Hepatocyte (in vitro differentiated cells): Measurements from ENCODE around the gene SEMA6A. TPM values are rescaled to one million over a fixed set of nuclear protein-coding genes. Genes with fewer than 3 reads are reported as not detected.

Experiments
- DNase-seq: peaks from one replicate; pipeline ENCODE4 v3.0.0-alpha.2; 2016; ENCODE audit warnings: low spot score
- H2AFZ ChIP-seq: fragments of 200-600 bp; sonication (generic); 2 replicates; pipeline ENCODE4 v1.6.0; 2016; ENCODE audit warnings: antibody characterized with exemption, mild to moderate bottlenecking
- H3K27ac ChIP-seq: fragments of 200-600 bp; sonication (generic); 2 replicates; pipeline ENCODE4 v1.5.1; 2016; ENCODE audit warnings: mild to moderate bottlenecking
- H3K27me3 ChIP-seq: fragments of 200-600 bp; sonication (generic); 2 replicates; pipeline ENCODE4 v1.6.1; 2016
- H3K36me3 ChIP-seq: fragments of 200-600 bp; sonication (generic); replicated peaks from 2 replicates; pipeline ENCODE4 v1.5.1; 2016; ENCODE audit warnings: low read depth; ENCODE audit not compliant: insufficient read depth
- H3K4me1 ChIP-seq: fragments of 200-600 bp; sonication (generic); 2 replicates; pipeline ENCODE4 v1.5.1; 2016; ENCODE audit warnings: mild to moderate bottlenecking, moderate library complexity; ENCODE audit not compliant: insufficient read depth
- H3K4me2 ChIP-seq: fragments of 200-600 bp; sonication (generic); 2 replicates; pipeline ENCODE4 v1.6.0; 2016
- H3K4me3 ChIP-seq: fragments of 200-600 bp; sonication (generic); 2 replicates; pipeline ENCODE4 v1.5.1; 2016; ENCODE audit warnings: mild to moderate bottlenecking
- H3K79me2 ChIP-seq: fragments of 200-600 bp; sonication (generic); 2 replicates; pipeline ENCODE4 v1.6.0; 2017; ENCODE audit warnings: mild to moderate bottlenecking
- H3K9me2 ChIP-seq: fragments of 200-600 bp; sonication (generic); replicated peaks from 2 replicates; pipeline ENCODE4 v1.6.0; 2017; ENCODE audit warnings: mild to moderate bottlenecking; ENCODE audit not compliant: insufficient read depth
- H3K9me3 ChIP-seq: fragments of 200-600 bp; sonication (generic); 2 replicates; pipeline ENCODE4 v1.5.1; 2016; ENCODE audit warnings: low read depth, mild to moderate bottlenecking
- H4K20me1 ChIP-seq: fragments of 200-600 bp; sonication (generic); 2 replicates; pipeline ENCODE4 v1.6.0; 2016; ENCODE audit warnings: mild to moderate bottlenecking; ENCODE audit not compliant: insufficient read depth, poor library complexity, severe bottlenecking
- CTCF ChIP-seq: fragments of 200-600 bp; sonication (generic); IDR thresholded peaks from 2 replicates; pipeline ENCODE4 v1.5.1; 2016; ENCODE audit warnings: antibody characterized with exemption, mild to moderate bottlenecking; ENCODE audit not compliant: poor library complexity
- EZH2 ChIP-seq: fragments of 200-600 bp; sonication (generic); IDR thresholded peaks from 2 replicates; pipeline ENCODE4 v1.6.1; 2016; ENCODE audit warnings: antibody characterized with exemption, mild to moderate bottlenecking, borderline replicate concordance
- EZH2phosphoT487 ChIP-seq: fragments of 200-600 bp; sonication (generic); IDR thresholded peaks from one replicate; pipeline ENCODE4 v1.6.1; 2018; ENCODE audit warnings: antibody characterized with exemption, mild to moderate bottlenecking, low read depth, moderate library complexity; ENCODE audit not compliant: unreplicated experiment, severe bottlenecking
- WGBS: methylation state at CpG from one replicate; pipeline ENCODE4 v1.1.6; 2016; ENCODE audit warnings: low lambda C conversion rate; ENCODE audit errors: missing lambda C conversion rate; 5-methylcytosine and 5-hydroxymethylcytosine counted together
- polyA plus RNA-seq: library from polyadenylated mRNA; unstranded; fragments of >200 nt; fragmentation: Nextera tagmentation; extraction: Ambion mirVana; gene quantifications from 2 replicates; pipeline ENCODE4 v1.2.1, GENCODE V29; 2016
- total RNA-seq: library from RNA; depleted of rRNA; stranded (reverse); fragments of >200 nt; gene quantifications from 2 replicates; pipeline ENCODE4 v1.2.3, GENCODE V29; 2014

The SEMA6A gene
- total and polyA plus RNA-seq, 2 experiments from 2014 or later = 38.2 to 68.6 TPM

- H3K4me1 ChIP-seq = no peaks in the 10 kb centered on the region
- H3K36me3 ChIP-seq = no peaks in the 10 kb centered on the region
- no peaks in the 10 kb centered on the region for H3K79me2 ChIP-seq
- no peak overlapping the region for H2AFZ ChIP-seq
- H3K4me2 ChIP-seq = no peak overlapping the region
- no peak overlapping the region for H3K4me3 ChIP-seq
- no peaks in the 10 kb centered on the region for H3K9me2 ChIP-seq
- no peaks in the 10 kb centered on the region for H3K27me3 ChIP-seq
- H3K27ac ChIP-seq = no peak overlapping the region
- H4K20me1 ChIP-seq = no peaks in the 10 kb centered on the region
- WGBS = 68% methylated on average over 2 of the region's 2 CpGs
- TF ChIP-seq EZH2phosphoT487 (no peak), EZH2 (no peak), CTCF (no peak)
- no peaks in the 10 kb centered on the region for H3K9me3 ChIP-seq
- no peak for DNase-seq
Observed at GRCh38 chr5:116428966-116429365, 145.7 kb downstream of the SEMA6A start.

GRCh38 chr5:116428413-116428812 is 146.2 kb downstream of the SEMA6A start:
- Histone ChIP-seq H3K9me2 (no peaks in the 10 kb centered on the region), H3K27me3 (no peaks in the 10 kb centered on the region), H4K20me1 (no peaks in the 10 kb centered on the region), H3K27ac (no peak overlapping the region), H3K4me2 (no peak overlapping the region), H3K79me2 (no peaks in the 10 kb centered on the region), H3K36me3 (no peaks in the 10 kb centered on the region), H3K4me1 (no peaks in the 10 kb centered on the region), H3K9me3 (no peaks in the 10 kb centered on the region), H2AFZ (no peak overlapping the region), H3K4me3 (no peak overlapping the region)
- TF ChIP-seq EZH2 = no peak
- no peak for TF ChIP-seq EZH2phosphoT487
- no peak for TF ChIP-seq CTCF
- 78% methylated on average over 2 of the region's 2 CpGs for WGBS
- no peak for DNase-seq

GRCh38 chr5:116424951-116425350 is 149.7 kb downstream of the SEMA6A start:
- no peak overlapping the region for H3K27ac ChIP-seq
- H3K27me3 ChIP-seq = no peaks in the 10 kb centered on the region
- H3K36me3 ChIP-seq = no peaks in the 10 kb centered on the region
- H3K9me3 ChIP-seq = no peaks in the 10 kb centered on the region
- WGBS = 38% methylated on average over 2 of the region's 2 CpGs
- no peak for DNase-seq
- no peak overlapping the region for H2AFZ ChIP-seq
- H3K79me2 ChIP-seq = no peaks in the 10 kb centered on the region
- H3K4me1 ChIP-seq = no peaks in the 10 kb centered on the region
- no peak overlapping the region for H3K4me2 ChIP-seq
- H3K9me2 ChIP-seq = no peaks in the 10 kb centered on the region
- TF ChIP-seq EZH2phosphoT487 (no peak), EZH2 (no peak), CTCF (no peak)
- no peak overlapping the region for H3K4me3 ChIP-seq
- H4K20me1 ChIP-seq = no peaks in the 10 kb centered on the region

- TF ChIP-seq EZH2 = no peak
- TF ChIP-seq EZH2phosphoT487 = no peak
- TF ChIP-seq CTCF = no peak
- no peaks in the 10 kb centered on the region for H4K20me1 ChIP-seq
- H3K79me2 ChIP-seq = no peaks in the 10 kb centered on the region
- no peak overlapping the region for H3K27ac ChIP-seq
- 93% methylated on average over 4 of the region's 4 CpGs for WGBS
- H3K4me3 ChIP-seq = no peak overlapping the region
- H3K27me3 ChIP-seq = no peaks in the 10 kb centered on the region
- no peaks in the 10 kb centered on the region for H3K9me2 ChIP-seq
- H3K4me1 ChIP-seq = no peaks in the 10 kb centered on the region
- no peaks in the 10 kb centered on the region for H3K36me3 ChIP-seq
- no peak overlapping the region for H3K4me2 ChIP-seq
- H3K9me3 ChIP-seq = no peaks in the 10 kb centered on the region
- no peak overlapping the region for H2AFZ ChIP-seq
- no peak for DNase-seq
Observed at GRCh38 chr5:116424258-116424615, 150.4 kb downstream of the SEMA6A start.
